Measurements from ENCODE around the gene TIAM1. TPM values are rescaled to one million over a fixed set of nuclear protein-coding genes. Genes with fewer than 3 reads are reported as not detected.

The TIAM1 gene
- total and polyA plus RNA-seq, 12 donors: 6.5 to 33.3 (median 15.9) TPM

GRCh38 chr21:31339721-31340120, 4.3 kb downstream of the TIAM1 start:
- Histone ChIP-seq H3K4me3 (no peak overlapping the region), H3K27ac (no peak overlapping the region), H3K4me1 (replicated peaks in 1 of 2) (no peaks in the 10 kb centered on the region), H3K9me3 (replicated peaks in 1 of 3) (no peaks in the 10 kb centered on the region), H3K36me3 (replicated peaks in 1 of 2) (no peaks in the 10 kb centered on the region), H3K27me3 (peaks cover 5% of the 10 kb centered on the region)
- DNase-seq: no peak
- TF ChIP-seq CTCF (IDR thresholded peaks at IDR 0.05): no peak
- TF ChIP-seq POLR2A (IDR thresholded peaks at IDR 0.05): no peak
- intact Hi-C loops (cut with DNase I): no loop called here
- WGBS, 4 donors: 63 to 88% (median 80%) methylated on average over 4 of the region's 4 CpGs

GRCh38 chr21:31338908-31339368, 5.1 kb downstream of the TIAM1 start:
- intact Hi-C loops (cut with DNase I): no loop called here

GRCh38 chr21:31337996-31338907, 5.8 kb downstream of the TIAM1 start:
- intact Hi-C loops (cut with DNase I): no loop called here
- Histone ChIP-seq H3K36me3 (replicated peaks in 1 of 2) (no peaks in the 10 kb centered on the region), H3K9me3 (replicated peaks in 1 of 3) (no peaks in the 10 kb centered on the region), H3K27ac (no peak overlapping the region), H3K4me3 (no peak overlapping the region), H3K27me3 (peaks cover 2% of the 10 kb centered on the region), H3K4me1 (replicated peaks in 1 of 2) (no peaks in the 10 kb centered on the region)
- DNase-seq: no peak
- TF ChIP-seq CTCF (IDR thresholded peaks at IDR 0.05): no peak
- no peak for TF ChIP-seq POLR2A (IDR thresholded peaks at IDR 0.05)
- 86 to 88% (median 88%) methylated on average over 25 of the region's 25 CpGs for WGBS, 4 donors

More at GRCh38 chr21:31338908-31339368, 5.1 kb downstream of the TIAM1 start:
- DNase-seq: no peak
- no peak overlapping the region for H3K27ac ChIP-seq
- no peak overlapping the region for H3K4me3 ChIP-seq
- H3K4me1 ChIP-seq (replicated peaks in 1 of 2): no peaks in the 10 kb centered on the region
- WGBS, 4 donors: 77 to 87% (median 81%) methylated on average over 3 of the region's 3 CpGs
- peaks cover 5% of the 10 kb centered on the region for H3K27me3 ChIP-seq
- no peaks in the 10 kb centered on the region for H3K9me3 ChIP-seq (replicated peaks in 1 of 3)
- no peaks in the 10 kb centered on the region for H3K36me3 ChIP-seq (replicated peaks in 1 of 2)
- no peak for TF ChIP-seq POLR2A (IDR thresholded peaks at IDR 0.05)
- no peak for TF ChIP-seq CTCF (IDR thresholded peaks at IDR 0.05)

- DNase-seq: no peak
- H3K27ac ChIP-seq: no peak overlapping the region
- intact Hi-C loops (cut with DNase I): no loop called here
- no peaks in the 10 kb centered on the region for H3K27me3 ChIP-seq
- H3K4me3 ChIP-seq: no peak overlapping the region
- no peaks in the 10 kb centered on the region for H3K4me1 ChIP-seq (replicated peaks in 1 of 2)
- TF ChIP-seq POLR2A (IDR thresholded peaks at IDR 0.05) (no peak), CTCF (IDR thresholded peaks at IDR 0.05) (no peak)
- no peaks in the 10 kb centered on the region for H3K36me3 ChIP-seq (replicated peaks in 1 of 2)
- no peaks in the 10 kb centered on the region for H3K9me3 ChIP-seq (replicated peaks in 1 of 3)
- 81 to 94% (median 89%) methylated on average over 3 of the region's 3 CpGs for WGBS, 4 donors
These were observed 7.0 kb downstream of the TIAM1 start for GRCh38 chr21:31337086-31337485.

Measured in adrenal gland (tissue), 12 donors.